HUES6 (cell line): ENCODE data around the gene PIM3.
A peak's percentile ranks its signal among the peaks of the same experiment; 100 is the strongest.

Source experiments
- H3K27ac ChIP-seq: 2 replicates; pipeline ENCODE4 v1.7.0; 2013; ENCODE audit warnings: low read depth, mild to moderate bottlenecking, low read length, inconsistent platforms
- H3K27me3 ChIP-seq: 2 replicates; pipeline ENCODE4 v1.6.1; 2013; ENCODE audit warnings: low read length; ENCODE audit not compliant: control insufficient read depth, insufficient read depth
- H3K36me3 ChIP-seq: 2 replicates; pipeline ENCODE4 v1.6.1; 2013; ENCODE audit warnings: low read length; ENCODE audit not compliant: control insufficient read depth, insufficient read depth
- H3K4me1 ChIP-seq: 2 replicates; pipeline ENCODE4 v1.6.1; 2013; ENCODE audit warnings: low read length; ENCODE audit not compliant: control insufficient read depth, insufficient read depth
- H3K4me3 ChIP-seq: 2 replicates; pipeline ENCODE4 v1.5.1; 2013; ENCODE audit warnings: low read depth, low read length
- H3K9ac ChIP-seq: one replicate; pipeline ENCODE4 v1.6.1; 2013; ENCODE audit warnings: mild to moderate bottlenecking, low read length
- H3K9me3 ChIP-seq: 2 replicates; pipeline ENCODE4 v1.6.1; 2013; ENCODE audit warnings: low read depth, low read length; ENCODE audit not compliant: control insufficient read depth, insufficient read depth

The PIM3 gene

DNA sequence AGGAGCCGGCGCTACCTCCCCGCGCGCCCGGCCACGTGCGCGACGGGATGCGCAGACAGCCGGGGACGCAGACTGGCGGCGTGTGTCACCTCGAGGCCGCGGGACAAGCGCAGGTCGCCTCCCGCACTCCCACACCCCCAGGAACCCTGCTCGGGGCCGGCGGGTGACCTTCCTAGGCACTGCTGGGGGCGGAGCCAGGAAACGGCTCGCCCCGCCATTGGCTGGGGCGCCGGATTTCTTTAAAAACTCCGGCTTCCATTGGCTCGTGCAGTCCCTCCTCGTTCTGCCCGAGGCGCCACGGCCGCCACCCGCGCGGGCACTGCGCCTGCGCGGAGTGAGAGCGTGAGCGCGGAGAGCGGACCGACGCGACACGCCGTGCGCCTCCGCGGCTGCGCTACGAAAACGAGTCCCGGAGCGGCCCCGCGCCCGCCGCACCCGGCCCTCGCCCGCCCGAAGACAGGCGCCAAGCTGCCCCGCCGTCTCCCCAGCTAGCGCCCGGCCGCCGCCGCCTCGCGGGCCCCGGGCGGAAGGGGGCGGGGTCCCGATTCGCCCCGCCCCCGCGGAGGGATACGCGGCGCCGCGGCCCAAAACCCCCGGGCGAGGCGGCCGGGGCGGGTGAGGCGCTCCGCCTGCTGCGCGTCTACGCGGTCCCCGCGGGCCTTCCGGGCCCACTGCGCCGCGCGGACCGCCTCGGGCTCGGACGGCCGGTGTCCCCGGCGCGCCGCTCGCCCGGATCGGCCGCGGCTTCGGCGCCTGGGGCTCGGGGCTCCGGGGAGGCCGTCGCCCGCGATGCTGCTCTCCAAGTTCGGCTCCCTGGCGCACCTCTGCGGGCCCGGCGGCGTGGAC lies at the start of gene PIM3:
Gene PIM3, plus strand, starts transcription at position 614 of the 846 bp plus-strand sequence. Its CDS starts 176 bp downstream, at position 790.
- peaks cover 22% of the 10 kb centered on the region for H3K36me3 ChIP-seq
- H3K27ac ChIP-seq, result peak within 1 kb of the TSS; percentile 48; the same call in 1 of the 2 replicates
- no peaks in the 10 kb centered on the region; the same call in 1 of the 2 replicates for H3K27me3 ChIP-seq
- peak within 1 kb of the TSS; percentile 86 for H3K9ac ChIP-seq
- peak within 1 kb of the TSS; percentile 90 for H3K4me3 ChIP-seq
- H3K9me3 ChIP-seq, result no peaks in the 10 kb centered on the region
- H3K4me1 ChIP-seq, result peaks cover 21% of the 10 kb centered on the region

DNA sequence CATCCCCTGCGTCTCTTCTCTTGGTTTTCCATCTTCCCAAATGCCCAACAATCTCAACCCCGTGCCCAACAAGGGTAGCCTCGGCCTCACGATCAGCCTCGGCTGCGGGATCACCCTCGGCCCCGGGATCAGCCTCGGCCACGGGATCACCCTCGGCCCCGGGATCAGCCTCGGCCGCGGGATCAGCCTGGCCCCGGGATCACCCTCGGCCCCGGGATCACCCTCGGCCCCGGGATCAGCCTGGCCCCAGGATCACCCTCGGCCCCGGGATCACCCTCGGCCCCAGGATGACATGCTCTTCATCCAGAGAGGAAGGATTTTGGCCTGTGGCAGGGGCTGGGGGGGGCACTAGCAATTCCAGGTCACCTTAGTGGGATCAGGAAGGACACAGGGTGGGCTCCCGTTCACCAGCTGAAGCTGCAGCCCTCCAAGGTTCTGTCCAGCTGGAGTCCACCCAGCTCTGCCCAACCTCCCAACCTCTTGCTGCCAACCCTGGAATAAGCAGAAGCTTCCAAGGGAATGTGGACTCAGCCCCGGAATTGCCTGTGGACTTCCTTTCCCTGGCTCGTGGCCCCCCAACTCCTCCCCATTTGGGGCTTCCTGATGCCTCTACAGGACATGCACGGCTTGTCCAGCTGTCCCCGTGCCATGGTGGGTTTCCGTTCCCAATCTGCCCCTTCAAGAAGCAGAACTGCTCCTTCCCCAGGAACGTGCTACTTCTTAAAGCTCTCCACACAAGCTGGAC lies 48.5 kb upstream of the PIM3 start:
- H3K27me3 ChIP-seq, result no peaks in the 10 kb centered on the region
- peaks cover 38% of the 10 kb centered on the region for H3K36me3 ChIP-seq
- H3K4me1 ChIP-seq, result no peaks in the 10 kb centered on the region
- H3K9ac ChIP-seq, result no peak overlapping the region
- no peaks in the 10 kb centered on the region for H3K9me3 ChIP-seq
- H3K27ac ChIP-seq, result no peak overlapping the region
- no peak overlapping the region for H3K4me3 ChIP-seq

DNA sequence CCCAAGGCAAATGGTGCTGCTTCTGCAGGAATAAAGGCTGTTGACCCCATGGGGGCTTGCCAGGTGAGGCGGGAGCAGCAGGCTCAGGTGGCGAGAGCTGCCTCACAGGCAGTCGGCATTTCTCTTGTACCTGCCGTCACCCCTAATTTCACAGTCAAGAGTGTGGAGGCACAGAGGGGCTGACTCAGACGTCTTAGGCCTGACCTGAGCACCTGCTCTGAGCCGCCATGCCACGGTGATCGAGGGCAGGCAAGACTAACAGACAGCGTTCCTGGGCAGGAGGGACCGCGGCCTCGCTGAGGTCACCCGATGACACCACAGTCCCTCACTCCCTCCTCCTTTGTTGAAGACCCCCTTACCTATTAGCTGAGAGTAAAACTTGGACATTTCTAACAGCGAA lies 47.5 kb upstream of the PIM3 start:
- peaks cover 28% of the 10 kb centered on the region for H3K36me3 ChIP-seq
- H3K27me3 ChIP-seq, result no peaks in the 10 kb centered on the region
- no peaks in the 10 kb centered on the region for H3K4me1 ChIP-seq
- H3K4me3 ChIP-seq, result no peak overlapping the region
- no peaks in the 10 kb centered on the region for H3K9me3 ChIP-seq
- H3K9ac ChIP-seq, result no peak overlapping the region
- H3K27ac ChIP-seq, result no peak overlapping the region

DNA sequence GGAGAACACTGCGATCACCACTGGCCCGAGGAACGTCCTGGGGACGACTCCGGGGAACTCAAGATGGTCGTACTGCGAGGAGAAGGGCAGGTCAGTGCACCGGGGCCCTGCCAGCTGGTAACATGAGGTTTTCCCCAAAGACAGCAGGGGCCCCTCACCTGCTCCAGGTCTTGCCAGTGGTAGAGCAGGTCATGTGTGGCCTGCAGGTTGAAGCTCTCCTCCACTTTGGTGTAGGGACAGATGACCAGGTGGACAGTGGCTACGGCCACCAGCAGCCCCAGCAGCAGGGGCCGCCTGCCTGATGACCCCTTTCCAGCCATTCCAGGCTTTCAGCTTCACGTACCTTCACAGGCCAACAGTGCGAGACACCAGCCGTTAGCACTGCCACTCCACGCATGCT lies 47.1 kb upstream of the PIM3 start:
- peaks cover 28% of the 10 kb centered on the region for H3K36me3 ChIP-seq
- no peak overlapping the region for H3K9ac ChIP-seq
- H3K9me3 ChIP-seq, result no peaks in the 10 kb centered on the region
- H3K4me1 ChIP-seq, result no peaks in the 10 kb centered on the region
- no peaks in the 10 kb centered on the region for H3K27me3 ChIP-seq
- H3K4me3 ChIP-seq, result no peak overlapping the region
- H3K27ac ChIP-seq, result no peak overlapping the region

DNA sequence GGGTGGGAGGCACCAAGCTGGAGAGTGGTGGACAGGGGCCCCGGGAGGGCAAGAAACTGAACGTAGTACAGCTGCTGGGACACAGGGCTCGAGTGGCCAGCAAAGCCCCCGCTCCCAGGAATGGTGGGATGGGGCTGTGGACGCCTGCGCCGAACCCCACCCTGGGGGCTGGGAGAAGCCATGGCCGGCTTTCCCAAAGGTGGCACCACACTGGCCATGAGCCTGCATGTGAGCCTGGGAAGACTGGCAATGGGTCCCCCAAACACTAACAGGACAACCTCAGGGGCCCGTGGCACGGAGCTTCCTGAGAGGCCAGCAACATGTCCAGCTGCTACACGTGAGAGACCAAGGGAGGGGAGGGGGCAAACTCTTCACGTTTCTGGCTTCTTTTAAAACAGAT lies 46.3 kb upstream of the PIM3 start:
- Histone ChIP-seq H3K9ac (no peak overlapping the region), H3K27me3 (0 out of 2 replicates have a peak, but pooled peaks cover 2% of the 10 kb centered on the region), H3K4me1 (peaks cover 4% of the 10 kb centered on the region; the same call in 1 of the 2 replicates), H3K9me3 (no peaks in the 10 kb centered on the region), H3K27ac (no peak overlapping the region), H3K4me3 (no peak overlapping the region), H3K36me3 (peaks cover 23% of the 10 kb centered on the region)

DNA sequence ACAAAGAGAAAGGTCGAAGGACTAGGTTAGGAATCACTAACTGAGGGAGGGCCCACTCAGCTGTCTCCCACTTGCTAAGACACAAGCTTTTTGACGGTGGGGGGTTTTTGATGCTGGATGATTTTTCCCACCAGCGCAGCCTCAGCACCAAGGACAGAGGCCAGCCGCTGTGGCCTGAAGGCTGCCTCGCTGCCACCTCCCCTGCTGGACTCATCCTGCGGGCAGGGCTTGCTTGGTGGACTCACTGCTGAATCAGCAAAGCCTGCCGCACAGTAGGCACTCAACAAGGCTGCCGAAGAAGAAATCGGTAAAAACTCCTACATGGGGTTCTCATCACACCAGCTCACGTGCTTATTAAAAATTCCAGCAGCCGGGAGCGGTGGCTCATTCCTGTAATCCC lies 45.0 kb upstream of the PIM3 start:
- Histone ChIP-seq H3K4me3 (no peak overlapping the region), H3K27ac (no peak overlapping the region), H3K36me3 (peaks cover 26% of the 10 kb centered on the region), H3K9ac (no peak overlapping the region), H3K27me3 (0 out of 2 replicates have a peak, but pooled peaks cover 2% of the 10 kb centered on the region), H3K4me1 (peaks cover 4% of the 10 kb centered on the region; the same call in 1 of the 2 replicates), H3K9me3 (no peaks in the 10 kb centered on the region)

DNA sequence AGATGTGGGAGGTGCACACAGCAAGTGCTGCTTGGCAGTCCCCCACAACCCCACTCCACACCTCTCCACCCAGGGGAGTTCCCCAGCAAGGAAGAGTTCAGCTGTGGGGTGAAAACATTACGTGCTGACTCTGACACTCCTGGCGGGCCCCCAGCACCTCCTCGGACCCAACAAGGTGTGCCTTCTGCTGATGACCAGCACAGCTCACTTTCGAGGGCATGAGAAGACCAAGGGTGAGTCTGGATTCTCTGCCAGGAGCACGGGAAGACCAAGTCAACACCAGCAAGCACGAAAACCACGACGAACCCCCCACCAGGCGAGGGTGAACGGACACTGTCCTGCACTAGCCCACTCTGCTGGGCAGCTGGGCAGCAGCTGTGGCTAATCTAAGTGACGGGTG lies 43.7 kb upstream of the PIM3 start:
- Histone ChIP-seq H3K9me3 (no peaks in the 10 kb centered on the region), H3K36me3 (peaks cover 28% of the 10 kb centered on the region), H3K4me1 (peaks cover 4% of the 10 kb centered on the region; the same call in 1 of the 2 replicates), H3K27ac (no peak overlapping the region), H3K27me3 (0 out of 2 replicates have a peak, but pooled peaks cover 2% of the 10 kb centered on the region), H3K9ac (no peak overlapping the region), H3K4me3 (peak overlapping the region; percentile 93)

DNA sequence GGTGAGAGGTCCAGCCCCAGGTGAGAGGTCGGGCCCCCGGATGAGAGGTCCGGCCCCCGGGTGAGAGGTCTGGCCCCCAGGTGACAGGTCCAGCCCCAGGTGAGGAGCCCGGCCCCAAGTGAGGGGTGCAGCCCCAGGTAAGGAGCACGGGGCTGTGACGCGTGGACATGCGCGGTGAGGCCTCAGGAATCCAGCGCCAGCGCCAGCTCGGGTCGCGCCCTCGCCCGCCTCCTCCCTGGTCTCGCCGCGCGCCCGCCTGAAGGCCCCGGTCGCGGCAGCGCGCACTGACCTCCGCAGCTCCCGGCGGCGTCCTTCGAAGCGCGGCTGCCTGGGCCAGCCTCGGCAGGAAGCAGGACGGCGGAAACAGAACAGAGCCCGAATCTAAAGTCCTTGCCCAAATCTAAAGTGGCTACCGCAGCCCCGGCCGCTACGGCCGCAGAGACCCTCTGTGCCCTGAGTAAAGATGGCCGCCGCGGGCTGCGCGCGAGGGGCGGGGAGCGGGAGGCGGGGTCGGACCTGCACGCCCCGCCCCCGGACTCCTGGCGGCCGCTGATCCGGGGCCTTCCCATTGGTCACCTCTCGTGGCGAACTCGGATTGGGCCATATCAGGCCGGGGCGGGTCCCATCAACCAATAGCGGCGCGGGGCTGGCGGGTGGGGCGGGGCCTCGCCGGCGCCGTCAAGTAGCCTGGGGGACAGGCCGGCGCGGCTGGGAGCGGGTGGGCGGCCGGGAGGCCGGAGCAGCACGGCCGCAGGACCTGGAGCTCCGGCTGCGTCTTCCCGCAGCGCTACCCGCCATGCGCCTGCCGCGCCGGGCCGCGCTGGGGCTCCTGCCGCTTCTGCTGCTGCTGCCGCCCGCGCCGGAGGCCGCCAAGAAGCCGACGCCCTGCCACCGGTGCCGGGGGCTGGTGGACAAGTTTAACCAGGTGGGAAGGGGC lies 42.3 kb upstream of the PIM3 start, which contains the start of the genes ALG12 and CRELD2:
Gene ALG12, minus strand, starts transcription at position 465 of the 937 bp plus-strand sequence. CDS start 4,673 bp downstream, outside the sequence.
Gene CRELD2, plus strand, starts transcription at position 661 of the 937 bp plus-strand sequence. Its CDS starts 136 bp downstream, at position 797.
- peak within 1 kb of the TSS; percentile 93 for H3K4me3 ChIP-seq
- peaks cover 17% of the 10 kb centered on the region for H3K36me3 ChIP-seq
- peak within 1 kb of the TSS; percentile 81 for H3K9ac ChIP-seq
- 0 out of 2 replicates have a peak, but pooled peaks cover 2% of the 10 kb centered on the region for H3K27me3 ChIP-seq
- H3K9me3 ChIP-seq, result no peaks in the 10 kb centered on the region
- peaks cover 4% of the 10 kb centered on the region; the same call in 1 of the 2 replicates for H3K4me1 ChIP-seq
- peak within 1 kb of the TSS; percentile 86 for H3K27ac ChIP-seq

DNA sequence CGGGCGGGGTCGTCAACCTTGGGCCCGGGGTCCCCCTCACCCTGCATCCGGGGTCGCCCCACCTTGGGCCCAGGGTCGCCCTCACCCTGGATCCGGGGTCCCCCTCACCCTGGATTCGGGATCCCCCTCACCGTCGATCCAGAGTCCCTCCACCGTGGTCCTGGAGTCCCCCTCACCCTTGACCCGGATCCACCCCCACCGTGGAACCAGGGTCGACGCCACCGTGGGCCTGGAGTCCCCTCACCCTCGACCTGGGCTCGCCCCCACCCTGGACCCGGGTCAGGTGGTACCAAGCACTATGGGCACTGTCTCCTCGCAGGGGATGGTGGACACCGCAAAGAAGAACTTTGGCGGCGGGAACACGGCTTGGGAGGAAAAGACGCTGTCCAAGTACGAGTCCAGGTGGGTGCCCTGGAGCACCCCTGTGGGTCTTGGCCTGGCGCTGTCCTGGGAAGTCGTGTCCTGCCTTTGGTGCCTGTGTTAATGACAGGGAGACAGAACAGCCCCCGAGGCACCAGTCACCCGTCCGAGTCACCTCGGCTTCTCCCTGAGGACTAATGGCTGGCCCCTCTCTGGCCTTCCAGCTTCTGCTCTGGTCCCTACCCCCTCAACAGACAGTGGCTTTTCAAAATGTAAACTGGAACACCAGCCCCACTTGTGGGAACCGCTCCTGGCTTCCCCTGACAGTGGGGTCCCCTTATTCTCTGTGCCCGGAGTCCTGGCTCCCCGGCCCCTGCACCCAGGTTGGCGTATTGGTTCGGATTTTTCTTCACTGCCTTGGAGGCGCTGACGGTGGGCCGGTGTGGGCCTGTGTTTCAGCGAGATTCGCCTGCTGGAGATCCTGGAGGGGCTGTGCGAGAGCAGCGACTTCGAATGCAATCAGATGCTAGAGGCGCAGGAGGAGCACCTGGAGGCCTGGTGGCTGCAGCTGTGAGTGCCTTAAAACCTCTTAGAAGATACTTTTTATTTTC lies 41.4 kb upstream of the PIM3 start:
- Histone ChIP-seq H3K9ac (peak overlapping the region; percentile 59), H3K36me3 (peaks cover 15% of the 10 kb centered on the region), H3K27ac (no peak overlapping the region), H3K4me3 (peak overlapping the region; percentile 78), H3K9me3 (no peaks in the 10 kb centered on the region), H3K4me1 (peaks cover 4% of the 10 kb centered on the region; the same call in 1 of the 2 replicates), H3K27me3 (0 out of 2 replicates have a peak, but pooled peaks cover 2% of the 10 kb centered on the region)
